ENCODE data around the gene RTN3. TPM values are rescaled to one million over a fixed set of nuclear protein-coding genes. Genes with fewer than 3 reads are reported as not detected.

RTN3 gene
- total RNA-seq, 4 donors from 2014 or later, result 161 to 221 (median 193) TPM

- peaks cover 29% of the 10 kb centered on the region for H3K4me1 ChIP-seq
- TF ChIP-seq CTCF (IDR thresholded peaks at IDR 0.05), result no peak
- no peak for TF ChIP-seq POLR2A (IDR thresholded peaks at IDR 0.05)
- TF ChIP-seq EP300 (IDR thresholded peaks at IDR 0.05), result no peak
- TF ChIP-seq POLR2AphosphoS5 (IDR thresholded peaks at IDR 0.05), result no peak
- no peaks in the 10 kb centered on the region for H3K36me3 ChIP-seq
- WGBS, result 88% methylated on average over 1 of the region's 1 CpG
- H3K4me3 ChIP-seq, result no peak overlapping the region
- H3K9me3 ChIP-seq, result no peaks in the 10 kb centered on the region
- no peaks in the 10 kb centered on the region for H3K27me3 ChIP-seq
- H3K27ac ChIP-seq, result no peak overlapping the region
- DNase-seq (ENCODE audit: low spot score in 2 of 2), result no peak
Measured at GRCh38 chr11:63672936-63673539, 8.3 kb upstream of the RTN3 start.

GRCh38 chr11:63673579-63673978 is 7.7 kb upstream of the RTN3 start:
- 63% methylated on average over 4 of the region's 4 CpGs for WGBS

GRCh38 chr11:63680834-63681320 is 423 bp upstream of the RTN3 start:
- peaks cover 41% of the 10 kb centered on the region for H3K4me1 ChIP-seq
- 4% methylated on average over 18 of the region's 18 CpGs for WGBS

More at GRCh38 chr11:63673579-63673978, 7.7 kb upstream of the RTN3 start:
- H3K9me3 ChIP-seq, result no peaks in the 10 kb centered on the region
- H3K4me3 ChIP-seq, result no peak overlapping the region
- H3K36me3 ChIP-seq, result no peaks in the 10 kb centered on the region
- no peak for TF ChIP-seq POLR2A (IDR thresholded peaks at IDR 0.05)
- no peak for TF ChIP-seq CTCF (IDR thresholded peaks at IDR 0.05)
- no peak for TF ChIP-seq EP300 (IDR thresholded peaks at IDR 0.05)
- no peak overlapping the region for H3K27ac ChIP-seq
- no peaks in the 10 kb centered on the region for H3K27me3 ChIP-seq
- peaks cover 23% of the 10 kb centered on the region for H3K4me1 ChIP-seq
- DNase-seq (ENCODE audit: low spot score in 2 of 2), result no peak

GRCh38 chr11:63682066-63683021 is 1.0 kb downstream of the RTN3 start:
- H3K4me1 ChIP-seq, result peaks cover 50% of the 10 kb centered on the region
- TF ChIP-seq CTCF (IDR thresholded peaks at IDR 0.05) (peak in 1 of 2 donors; percentile 14), POLR2A (IDR thresholded peaks at IDR 0.05) (no peak), EP300 (IDR thresholded peaks at IDR 0.05) (no peak)
- peak overlapping the region; percentile 96 for H3K27ac ChIP-seq
- no peak for DNase-seq (ENCODE audit: low spot score in 2 of 2)
- WGBS, result 4% methylated on average over 19 of the region's 19 CpGs
- H3K36me3 ChIP-seq, result no peaks in the 10 kb centered on the region
- no peaks in the 10 kb centered on the region for H3K27me3 ChIP-seq
- peak overlapping the region; percentile 79 for H3K4me3 ChIP-seq
- no peaks in the 10 kb centered on the region for H3K9me3 ChIP-seq

More at GRCh38 chr11:63680834-63681320, 423 bp upstream of the RTN3 start:
- peak; percentile 23 for TF ChIP-seq EP300 (IDR thresholded peaks at IDR 0.05)
- no peak for TF ChIP-seq POLR2AphosphoS5 (IDR thresholded peaks at IDR 0.05)
- no peak for TF ChIP-seq POLR2A (IDR thresholded peaks at IDR 0.05)
- TF ChIP-seq CTCF (IDR thresholded peaks at IDR 0.05), result no peak
- Histone ChIP-seq H3K27me3 (no peaks in the 10 kb centered on the region), H3K27ac (peak overlapping the region; percentile 96), H3K9me3 (no peaks in the 10 kb centered on the region), H3K4me3 (peak overlapping the region; percentile 79), H3K36me3 (no peaks in the 10 kb centered on the region)
- peak in 1 of 2 donors; percentile 96 for DNase-seq (ENCODE audit: low spot score in 2 of 2)
